ENCODE results near the gene EPHB1. TPM values are rescaled to one million over a fixed set of nuclear protein-coding genes. Genes with fewer than 3 reads are reported as not detected.

The EPHB1 gene
- total and polyA plus RNA-seq, 2 of the 13 experiments (the other 11 are each of a cell fraction or from before 2014, with no cell fraction given) = 0.07 to 0.21 TPM

DNA sequence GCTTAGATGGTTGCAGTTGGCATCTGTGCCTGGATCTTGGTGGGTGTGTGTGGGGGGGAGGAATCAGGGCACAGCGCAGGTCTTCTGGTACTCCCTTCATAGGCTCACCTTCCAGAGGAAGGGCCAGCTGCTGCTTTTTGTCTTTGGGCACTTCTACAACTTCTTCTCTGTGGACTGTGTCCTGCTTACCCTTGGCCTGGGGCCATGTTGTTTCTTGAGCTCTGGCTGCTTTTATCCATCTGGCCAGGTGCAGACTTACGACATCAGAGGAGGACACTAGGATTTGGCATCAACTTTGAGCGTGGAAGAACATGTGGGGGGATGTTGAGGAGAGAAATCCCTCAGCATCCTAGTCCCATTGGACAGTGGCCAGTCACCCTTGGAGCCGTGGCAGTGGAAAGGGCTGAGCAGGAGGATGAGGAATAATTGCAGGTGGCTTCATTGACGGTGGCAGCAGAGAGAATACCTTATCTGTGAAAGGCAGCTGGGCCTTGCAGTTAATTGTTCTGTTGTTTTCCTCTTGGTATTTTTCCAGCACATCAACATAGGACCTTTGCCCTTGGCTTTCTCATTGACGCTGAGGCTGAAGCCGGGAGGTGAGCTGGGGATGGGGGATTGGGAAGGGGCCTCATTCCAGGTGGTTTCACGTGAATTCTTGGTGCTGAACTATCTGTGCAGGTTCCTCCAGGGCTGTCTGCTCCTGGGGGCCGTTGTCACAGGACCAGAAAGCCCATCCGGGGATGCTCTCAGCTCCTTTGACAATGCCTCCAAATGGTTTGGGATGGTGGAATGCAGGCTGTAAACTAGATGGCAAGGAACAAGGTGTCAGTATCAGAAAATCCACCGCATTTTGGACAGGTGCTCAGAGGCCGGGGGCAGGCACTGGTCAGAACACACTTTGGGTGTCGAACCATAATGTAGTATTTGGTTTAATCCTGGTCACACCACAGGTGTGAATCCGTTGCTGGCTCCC, 9.7 kb downstream of the EPHB1 start:
- WGBS (ENCODE audit: low lambda C conversion rate) = 30% methylated on average over 11 of the region's 14 CpGs
- Histone ChIP-seq H3K79me2 (ENCODE audit: insufficient read depth, low read length) (no peaks in the 10 kb centered on the region), H3K9ac (ENCODE audit: insufficient read depth, low read depth, low read length) (no peak overlapping the region), H3K4me1 (ENCODE audit: insufficient read depth, low read length) (no peaks in the 10 kb centered on the region), H3K4me2 (ENCODE audit: low read depth, low read length) (no peak overlapping the region), H2AFZ (ENCODE audit: low read length) (no peak overlapping the region), H3K4me3 (replicated peaks in 1 of 3; ENCODE audit: insufficient read depth in 1 of 3, low read depth in 2 of 3, low read length in 3 of 3) (no peak overlapping the region), H4K20me1 (ENCODE audit: insufficient read depth, low read length) (no peaks in the 10 kb centered on the region), H3K27ac (ENCODE audit: extremely low read length, insufficient read depth, low read length) (no peak overlapping the region), H3K9me3 (ENCODE audit: low read length) (no peaks in the 10 kb centered on the region), H3K36me3 (replicated peaks in 1 of 2; ENCODE audit: control insufficient read depth in 1 of 2, insufficient read depth in 2 of 2, low read length in 2 of 2) (no peaks in the 10 kb centered on the region), H3K27me3 (ENCODE audit: control insufficient read depth in 1 of 2, insufficient read depth in 2 of 2, low read length in 2 of 2) (no peaks in the 10 kb centered on the region; a peak in 1 of 5 replicates)
- CTCF ChIA-PET (ENCODE audit: low intra/inter-chr PET ratio, low total read pairs) = no interaction called here
- POLR2A ChIA-PET = no interaction called here
- no TSS peak for BruUV-seq (replicated peaks)
- in situ Hi-C loops (cut with HindIII; ENCODE audit: extremely low pct_ligation_motif_present, low pct_unique_long_range_greater_than_20kb) = no loop called here
- DNase-seq (ENCODE audit: low spot score) (no peak), ATAC-seq (no peak), FAIRE-seq (no peak)
- intact Hi-C loops (cut with micrococcal nuclease; ENCODE audit: unreplicated experiment) = no loop called here
- TF ChIP-seq, protein P1, sequence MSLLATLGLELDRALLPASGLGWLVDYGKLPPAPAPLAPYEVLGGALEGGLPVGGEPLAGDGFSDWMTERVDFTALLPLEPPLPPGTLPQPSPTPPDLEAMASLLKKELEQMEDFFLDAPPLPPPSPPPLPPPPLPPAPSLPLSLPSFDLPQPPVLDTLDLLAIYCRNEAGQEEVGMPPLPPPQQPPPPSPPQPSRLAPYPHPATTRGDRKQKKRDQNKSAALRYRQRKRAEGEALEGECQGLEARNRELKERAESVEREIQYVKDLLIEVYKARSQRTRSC (CRISPR knock-in tag; IDR thresholded peaks at IDR 0.05; ENCODE audit: low read depth) = no peak
- no peak for TF ChIP-seq ZNF546 (CRISPR knock-in tag; conservative IDR thresholded peaks at IDR 0.05)
- TF ChIP-seq ZNF382 (CRISPR knock-in tag; IDR thresholded peaks at IDR 0.05; ENCODE audit: borderline replicate concordance) = no peak
- TF ChIP-seq, protein P2, sequence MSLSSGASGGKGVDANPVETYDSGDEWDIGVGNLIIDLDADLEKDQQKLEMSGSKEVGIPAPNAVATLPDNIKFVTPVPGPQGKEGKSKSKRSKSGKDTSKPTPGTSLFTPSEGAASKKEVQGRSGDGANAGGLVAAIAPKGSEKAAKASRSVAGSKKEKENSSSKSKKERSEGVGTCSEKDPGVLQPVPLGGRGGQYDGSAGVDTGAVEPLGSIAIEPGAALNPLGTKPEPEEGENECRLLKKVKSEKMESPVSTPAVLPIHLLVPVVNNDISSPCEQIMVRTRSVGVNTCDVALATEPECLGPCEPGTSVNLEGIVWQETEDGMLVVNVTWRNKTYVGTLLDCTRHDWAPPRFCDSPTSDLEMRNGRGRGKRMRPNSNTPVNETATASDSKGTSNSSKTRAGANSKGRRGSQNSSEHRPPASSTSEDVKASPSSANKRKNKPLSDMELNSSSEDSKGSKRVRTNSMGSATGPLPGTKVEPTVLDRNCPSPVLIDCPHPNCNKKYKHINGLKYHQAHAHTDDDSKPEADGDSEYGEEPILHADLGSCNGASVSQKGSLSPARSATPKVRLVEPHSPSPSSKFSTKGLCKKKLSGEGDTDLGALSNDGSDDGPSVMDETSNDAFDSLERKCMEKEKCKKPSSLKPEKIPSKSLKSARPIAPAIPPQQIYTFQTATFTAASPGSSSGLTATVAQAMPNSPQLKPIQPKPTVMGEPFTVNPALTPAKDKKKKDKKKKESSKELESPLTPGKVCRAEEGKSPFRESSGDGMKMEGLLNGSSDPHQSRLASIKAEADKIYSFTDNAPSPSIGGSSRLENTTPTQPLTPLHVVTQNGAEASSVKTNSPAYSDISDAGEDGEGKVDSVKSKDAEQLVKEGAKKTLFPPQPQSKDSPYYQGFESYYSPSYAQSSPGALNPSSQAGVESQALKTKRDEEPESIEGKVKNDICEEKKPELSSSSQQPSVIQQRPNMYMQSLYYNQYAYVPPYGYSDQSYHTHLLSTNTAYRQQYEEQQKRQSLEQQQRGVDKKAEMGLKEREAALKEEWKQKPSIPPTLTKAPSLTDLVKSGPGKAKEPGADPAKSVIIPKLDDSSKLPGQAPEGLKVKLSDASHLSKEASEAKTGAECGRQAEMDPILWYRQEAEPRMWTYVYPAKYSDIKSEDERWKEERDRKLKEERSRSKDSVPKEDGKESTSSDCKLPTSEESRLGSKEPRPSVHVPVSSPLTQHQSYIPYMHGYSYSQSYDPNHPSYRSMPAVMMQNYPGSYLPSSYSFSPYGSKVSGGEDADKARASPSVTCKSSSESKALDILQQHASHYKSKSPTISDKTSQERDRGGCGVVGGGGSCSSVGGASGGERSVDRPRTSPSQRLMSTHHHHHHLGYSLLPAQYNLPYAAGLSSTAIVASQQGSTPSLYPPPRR (CRISPR knock-in tag; IDR thresholded peaks at IDR 0.05; ENCODE audit: borderline replicate concordance) = no peak
- no peak for TF ChIP-seq JDP2 (CRISPR knock-in tag; IDR thresholded peaks at IDR 0.05; ENCODE audit: borderline replicate concordance)
- no peak for TF ChIP-seq ZNF670 (CRISPR knock-in tag; IDR thresholded peaks at IDR 0.05; ENCODE audit: borderline replicate concordance)
- TF ChIP-seq, protein P3, sequence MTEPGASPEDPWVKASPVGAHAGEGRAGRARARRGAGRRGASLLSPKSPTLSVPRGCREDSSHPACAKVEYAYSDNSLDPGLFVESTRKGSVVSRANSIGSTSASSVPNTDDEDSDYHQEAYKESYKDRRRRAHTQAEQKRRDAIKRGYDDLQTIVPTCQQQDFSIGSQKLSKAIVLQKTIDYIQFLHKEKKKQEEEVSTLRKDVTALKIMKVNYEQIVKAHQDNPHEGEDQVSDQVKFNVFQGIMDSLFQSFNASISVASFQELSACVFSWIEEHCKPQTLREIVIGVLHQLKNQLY (CRISPR knock-in tag; IDR thresholded peaks at IDR 0.05) = no peak
- no peak for TF ChIP-seq JUN (CRISPR knock-in tag; IDR thresholded peaks at IDR 0.05)
- TF ChIP-seq ATF1 (CRISPR knock-in tag; IDR thresholded peaks at IDR 0.05) = no peak
- no peak for TF ChIP-seq ZNF333 (CRISPR knock-in tag; IDR thresholded peaks at IDR 0.05; ENCODE audit: borderline replicate concordance)
- TF ChIP-seq, protein P4, sequence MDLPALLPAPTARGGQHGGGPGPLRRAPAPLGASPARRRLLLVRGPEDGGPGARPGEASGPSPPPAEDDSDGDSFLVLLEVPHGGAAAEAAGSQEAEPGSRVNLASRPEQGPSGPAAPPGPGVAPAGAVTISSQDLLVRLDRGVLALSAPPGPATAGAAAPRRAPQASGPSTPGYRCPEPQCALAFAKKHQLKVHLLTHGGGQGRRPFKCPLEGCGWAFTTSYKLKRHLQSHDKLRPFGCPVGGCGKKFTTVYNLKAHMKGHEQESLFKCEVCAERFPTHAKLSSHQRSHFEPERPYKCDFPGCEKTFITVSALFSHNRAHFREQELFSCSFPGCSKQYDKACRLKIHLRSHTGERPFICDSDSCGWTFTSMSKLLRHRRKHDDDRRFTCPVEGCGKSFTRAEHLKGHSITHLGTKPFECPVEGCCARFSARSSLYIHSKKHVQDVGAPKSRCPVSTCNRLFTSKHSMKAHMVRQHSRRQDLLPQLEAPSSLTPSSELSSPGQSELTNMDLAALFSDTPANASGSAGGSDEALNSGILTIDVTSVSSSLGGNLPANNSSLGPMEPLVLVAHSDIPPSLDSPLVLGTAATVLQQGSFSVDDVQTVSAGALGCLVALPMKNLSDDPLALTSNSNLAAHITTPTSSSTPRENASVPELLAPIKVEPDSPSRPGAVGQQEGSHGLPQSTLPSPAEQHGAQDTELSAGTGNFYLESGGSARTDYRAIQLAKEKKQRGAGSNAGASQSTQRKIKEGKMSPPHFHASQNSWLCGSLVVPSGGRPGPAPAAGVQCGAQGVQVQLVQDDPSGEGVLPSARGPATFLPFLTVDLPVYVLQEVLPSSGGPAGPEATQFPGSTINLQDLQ (CRISPR knock-in tag; IDR thresholded peaks at IDR 0.05) = no peak
